AG04449 (cell line): ENCODE data around the gene WDR38.
A peak's percentile ranks its signal among the peaks of the same experiment; 100 is the strongest.

Experiments
- CTCF ChIA-PET: fragments of 350-600 bp; formaldehyde crosslinking; extraction: SDS; loops from one replicate; lab custom pipeline; 2021; ENCODE audit warnings: antibody characterized with exemption; lab: Yijun Ruan, JAX
- POLR2A ChIA-PET: fragments of 400-600, 350-600 bp; formaldehyde crosslinking; extraction: SDS; loops from one replicate; lab custom pipeline; 2020; ENCODE audit warnings: antibody characterized with exemption, inconsistent platforms; lab: Yijun Ruan, JAX
- DNase-seq: peaks from one replicate; pipeline ENCODE4 v3.0.0-alpha.2; 2010; ENCODE audit warnings: low read depth, low spot score
- H3K4me3 ChIP-seq: 2 replicates; pipeline ENCODE4 v1.5.1; 2011; ENCODE audit warnings: low read depth, mild to moderate bottlenecking, control low read depth, low read length
- CTCF ChIP-seq: IDR thresholded peaks from one replicate; pipeline ENCODE4 v1.5.1; 2011; ENCODE audit warnings: mild to moderate bottlenecking, moderate library complexity, low read length, control low read depth, inconsistent platforms; ENCODE audit not compliant: insufficient read depth; ENCODE audit errors: missing control alignments

Gene WDR38

GRCh38 chr9:124868511-124869465, 15.5 kb downstream of the WDR38 start:
- CTCF ChIA-PET: interaction anchor here (0.7 to 3.3 kb wide), 5 partner anchors 15 to 97 kb away, joined by 3 to 19 read pairs (median 6); partner anchors contain the start of gene WDR38
- POLR2A ChIA-PET: interaction anchor here (0.5 to 1.0 kb wide), 3 partner anchors 13 to 539 kb away, joined by 3 to 4 read pairs (median 3); no protein-coding TSS in a partner anchor
- TF ChIP-seq CTCF: peak; percentile 29
- DNase-seq: no peak
- peak overlapping the region; percentile 90 for H3K4me3 ChIP-seq

GRCh38 chr9:124869466-124869985, 16.3 kb downstream of the WDR38 start:
- DNase-seq: no peak
- ChIA-PET CTCF (interaction anchor here (0.7 to 2.4 kb wide), 6 partner anchors 9 to 98 kb away, joined by 3 to 7 read pairs (median 6); partner anchors contain the start of gene WDR38), POLR2A (interaction anchor here (0.5 to 1.6 kb wide), 3 partner anchors 9 to 538 kb away, joined by 3 to 7 read pairs (median 3); partner anchors contain the start of gene RPL35)
- no peak for TF ChIP-seq CTCF
- H3K4me3 ChIP-seq: peak overlapping the region; percentile 90

- ChIA-PET CTCF (interaction anchor here (0.8 to 2.4 kb wide), 6 partner anchors 8 to 98 kb away, joined by 3 to 7 read pairs (median 6); partner anchors contain the start of gene WDR38), POLR2A (interaction anchor here (1.6 kb wide), 1 partner anchor 9 kb away, joined by 7 read pairs; the partner anchor contains the start of gene RPL35)
- TF ChIP-seq CTCF: no peak
- DNase-seq: no peak
- peak overlapping the region; percentile 90 for H3K4me3 ChIP-seq
These were observed 16.8 kb downstream of the WDR38 start for GRCh38 chr9:124869986-124870560.

GRCh38 chr9:124870723-124871122, 17.5 kb downstream of the WDR38 start:
- CTCF ChIA-PET: interaction anchor here (1.0 to 2.4 kb wide), 5 partner anchors 10 to 274 kb away, joined by 4 to 7 read pairs (median 6); partner anchors contain the start of gene WDR38
- POLR2A ChIA-PET: interaction anchor here (1.6 kb wide), 1 partner anchor 10 kb away, joined by 7 read pairs; the partner anchor contains the start of gene RPL35
- no peak for DNase-seq
- TF ChIP-seq CTCF: no peak
- H3K4me3 ChIP-seq: peak overlapping the region; percentile 90

GRCh38 chr9:124871156-124871561, 17.9 kb downstream of the WDR38 start:
- CTCF ChIA-PET: interaction anchor here (1.3 to 3.0 kb wide), 5 partner anchors 10 to 273 kb away, joined by 4 to 11 read pairs (median 6); partner anchors contain the start of gene WDR38
- POLR2A ChIA-PET: interaction anchor here (0.8 to 1.6 kb wide), 2 partner anchors 10 kb away, joined by 3 to 7 read pairs; partner anchors contain the start of gene RPL35
- no peak for TF ChIP-seq CTCF
- no peak for DNase-seq
- H3K4me3 ChIP-seq: peak overlapping the region; percentile 90
